GM18951 (cell line): ENCODE data around the gene DLL1.

Experiments
- POLR2A ChIP-seq: IDR thresholded peaks from 4 replicates; pipeline ENCODE4 v1.6.1; 2011; ENCODE audit warnings: mild to moderate bottlenecking; ENCODE audit not compliant: insufficient read length, insufficient read depth; ENCODE audit errors: extremely low read depth
- in situ Hi-C: fragments of 300-500 bp; cut with MboI; formaldehyde crosslinking; loops from one replicate; pipeline ENCODE4 v1.12.0; 2022; ENCODE audit warnings: low sequenced_read_pairs, mixed read lengths, inconsistent platforms; ENCODE audit not compliant: unreplicated experiment

DLL1 gene

GRCh38 chr6:170253226-170253909, 37.5 kb downstream of the DLL1 start:
- in situ Hi-C loops, result no loop called here

GRCh38 chr6:170251776-170252571, 38.9 kb downstream of the DLL1 start:
- in situ Hi-C loops, result no loop called here
- TF ChIP-seq POLR2A, result no peak

More at GRCh38 chr6:170253226-170253909, 37.5 kb downstream of the DLL1 start:
- TF ChIP-seq POLR2A, result no peak

- in situ Hi-C loops, result no loop called here
Observed at GRCh38 chr6:170250981-170251775, 39.7 kb downstream of the DLL1 start.

GRCh38 chr6:170250455-170250854, 40.4 kb downstream of the DLL1 start:
- no peak for TF ChIP-seq POLR2A
- in situ Hi-C loops, result no loop called here

More at GRCh38 chr6:170250981-170251775, 39.7 kb downstream of the DLL1 start:
- TF ChIP-seq POLR2A, result no peak

GRCh38 chr6:170249817-170250216, 41.1 kb downstream of the DLL1 start:
- in situ Hi-C loops, result no loop called here
- no peak for TF ChIP-seq POLR2A

- TF ChIP-seq POLR2A, result no peak
- in situ Hi-C loops, result no loop called here
Observed at GRCh38 chr6:170248861-170249600, 41.8 kb downstream of the DLL1 start.

GRCh38 chr6:170248111-170248805, 42.6 kb downstream of the DLL1 start:
- in situ Hi-C loops, result no loop called here
- no peak for TF ChIP-seq POLR2A

GRCh38 chr6:170247178-170247701, 43.6 kb downstream of the DLL1 start:
- TF ChIP-seq POLR2A, result no peak
- in situ Hi-C loops, result no loop called here

- in situ Hi-C loops, result no loop called here
Observed at GRCh38 chr6:170245475-170245992, 45.3 kb downstream of the DLL1 start.

GRCh38 chr6:170244721-170245474, 46.0 kb downstream of the DLL1 start:
- TF ChIP-seq POLR2A, result no peak
- in situ Hi-C loops, result no loop called here

More at GRCh38 chr6:170245475-170245992, 45.3 kb downstream of the DLL1 start:
- TF ChIP-seq POLR2A, result no peak

- TF ChIP-seq POLR2A, result no peak
- in situ Hi-C loops, result no loop called here
Observed at GRCh38 chr6:170243791-170244291, 47.0 kb downstream of the DLL1 start.

GRCh38 chr6:170243386-170243785, 47.5 kb downstream of the DLL1 start:
- in situ Hi-C loops, result no loop called here
- no peak for TF ChIP-seq POLR2A
